Brain microvascular endothelial cell (primary cell): ENCODE data around the gene HAUS6.

Experiments used
- DNase-seq: peaks from one replicate; pipeline ENCODE4 v3.0.0-alpha.2; 2020
- H3K27ac ChIP-seq: fragments of 250-450 bp; sonication (Bioruptor Pico); 2 replicates; pipeline ENCODE4 v1.5.1; 2020; ENCODE audit warnings: mild to moderate bottlenecking, moderate library complexity
- H3K27me3 ChIP-seq: fragments of 250-450 bp; sonication (Bioruptor Pico); replicated peaks from 2 replicates; pipeline ENCODE4 v1.5.1; 2020; ENCODE audit warnings: mild to moderate bottlenecking
- H3K36me3 ChIP-seq: fragments of 250-450 bp; sonication (Bioruptor Pico); replicated peaks from 2 replicates; pipeline ENCODE4 v1.5.1; 2020; ENCODE audit warnings: mild to moderate bottlenecking
- H3K4me3 ChIP-seq: 2 replicates; pipeline ENCODE4 v1.5.1; 2011; ENCODE audit warnings: low read depth, mild to moderate bottlenecking, control low read depth, low read length, moderate library complexity
- CTCF ChIP-seq: IDR thresholded peaks from 2 replicates; pipeline ENCODE4 v1.5.1; 2011; ENCODE audit warnings: low read depth, mild to moderate bottlenecking, moderate library complexity, low read length, control low read depth, inconsistent platforms; ENCODE audit errors: missing control alignments
- in situ Hi-C: cut with HindIII; loops from 2 replicates; pipeline ENCODE4 v1.10.0; 2017; ENCODE audit warnings: low sequenced_read_pairs, low pct_ligation_motif_present

The HAUS6 gene

GRCh38 chr9:19145881-19146280 lies 43.2 kb upstream of the HAUS6 start:
- in situ Hi-C loops, result no loop called here
- H3K4me3 ChIP-seq, result no peak overlapping the region
- H3K27ac ChIP-seq, result no peak overlapping the region
- no peak for TF ChIP-seq CTCF
- H3K27me3 ChIP-seq, result no peaks in the 10 kb centered on the region
- DNase-seq, result no peak
- H3K36me3 ChIP-seq, result no peaks in the 10 kb centered on the region

- no peak for TF ChIP-seq CTCF
Observed at GRCh38 chr9:19140259-19140658, 37.6 kb upstream of the HAUS6 start.

GRCh38 chr9:19138084-19138483 lies 35.4 kb upstream of the HAUS6 start:
- H3K27me3 ChIP-seq, result no peaks in the 10 kb centered on the region
- DNase-seq, result no peak
- TF ChIP-seq CTCF, result no peak
- H3K27ac ChIP-seq, result no peak overlapping the region
- no peak overlapping the region for H3K4me3 ChIP-seq
- H3K36me3 ChIP-seq, result no peaks in the 10 kb centered on the region
- in situ Hi-C loops, result no loop called here

More at GRCh38 chr9:19140259-19140658, 37.6 kb upstream of the HAUS6 start:
- Histone ChIP-seq H3K27ac (no peak overlapping the region), H3K36me3 (no peaks in the 10 kb centered on the region), H3K4me3 (no peak overlapping the region), H3K27me3 (no peaks in the 10 kb centered on the region)
- no peak for DNase-seq
- in situ Hi-C loops, result no loop called here

- Histone ChIP-seq H3K27ac (peak overlapping the region; percentile 65), H3K4me3 (no peak overlapping the region), H3K36me3 (no peaks in the 10 kb centered on the region), H3K27me3 (no peaks in the 10 kb centered on the region)
- TF ChIP-seq CTCF, result no peak
- peak; percentile 40 for DNase-seq
- in situ Hi-C loops, result no loop called here
Observed at GRCh38 chr9:19137282-19137681, 34.6 kb upstream of the HAUS6 start.

DNA sequence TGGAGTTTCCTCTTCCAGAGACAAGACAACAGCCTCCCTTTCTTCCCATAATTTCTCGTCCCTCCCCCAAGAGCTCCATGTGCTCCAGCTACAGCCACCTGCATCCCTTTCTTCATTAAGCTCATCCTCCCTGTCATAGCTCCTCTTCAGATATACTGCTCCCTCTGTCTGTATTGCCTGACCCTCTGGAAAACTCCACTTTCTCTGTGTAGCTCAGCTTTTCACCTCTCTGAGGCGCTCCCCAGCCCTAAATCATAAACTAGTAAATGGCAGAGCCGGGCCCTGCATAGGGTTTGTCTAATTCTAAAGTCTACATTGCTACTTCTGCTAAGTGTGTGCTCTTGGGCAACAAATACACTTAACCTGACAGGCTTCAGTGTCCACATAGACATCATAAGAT lies 33.4 kb upstream of the HAUS6 start:
- DNase-seq, result no peak
- Histone ChIP-seq H3K4me3 (no peak overlapping the region), H3K27ac (no peak overlapping the region), H3K27me3 (no peaks in the 10 kb centered on the region), H3K36me3 (no peaks in the 10 kb centered on the region)
- TF ChIP-seq CTCF, result no peak
- in situ Hi-C loops, result no loop called here

GRCh38 chr9:19133549-19134345 lies 31.0 kb upstream of the HAUS6 start:
- Histone ChIP-seq H3K27ac (no peak overlapping the region), H3K36me3 (no peaks in the 10 kb centered on the region), H3K4me3 (no peak overlapping the region), H3K27me3 (no peaks in the 10 kb centered on the region)
- DNase-seq, result no peak
- TF ChIP-seq CTCF, result no peak
- in situ Hi-C loops, result no loop called here
